GM19023 (cell line): ENCODE measurements around the gene PPARA.

Experiments
- ATAC-seq: cut with Tn5 transposase; IDR thresholded peaks from one replicate; pipeline ENCODE4 v1.9.1; 2021; ENCODE audit warnings: mild to moderate bottlenecking, moderate library complexity; ENCODE audit not compliant: unreplicated experiment

The PPARA gene

GRCh38 chr22:46113910-46114517 lies 36.3 kb upstream of the PPARA start:
- no peak for ATAC-seq

- no peak for ATAC-seq
Observed at GRCh38 chr22:46114518-46115387, 35.6 kb upstream of the PPARA start.

- no peak for ATAC-seq
Observed at GRCh38 chr22:46115388-46115678, 35.0 kb upstream of the PPARA start.

GRCh38 chr22:46115755-46116490 lies 34.4 kb upstream of the PPARA start:
- no peak for ATAC-seq

- no peak for ATAC-seq
Observed at GRCh38 chr22:46116491-46116958, 33.8 kb upstream of the PPARA start.

- no peak for ATAC-seq
Observed at GRCh38 chr22:46117206-46118199, 32.8 kb upstream of the PPARA start.

- ATAC-seq: no peak
Observed at GRCh38 chr22:46119093-46119728, 31.1 kb upstream of the PPARA start.

GRCh38 chr22:46119729-46120419 lies 30.5 kb upstream of the PPARA start:
- no peak for ATAC-seq

GRCh38 chr22:46120420-46120737 lies 29.9 kb upstream of the PPARA start:
- ATAC-seq: no peak

- no peak for ATAC-seq
Observed at GRCh38 chr22:46121079-46121478, 29.2 kb upstream of the PPARA start.

- no peak for ATAC-seq
Observed at GRCh38 chr22:46121523-46122287, 28.6 kb upstream of the PPARA start.

- ATAC-seq: no peak
Observed at GRCh38 chr22:46122511-46122971, 27.8 kb upstream of the PPARA start.

- ATAC-seq: no peak
Observed at GRCh38 chr22:46122980-46123693, 27.2 kb upstream of the PPARA start.

- no peak for ATAC-seq
Observed at GRCh38 chr22:46123694-46124382, 26.5 kb upstream of the PPARA start.

- no peak for ATAC-seq
Observed at GRCh38 chr22:46124383-46125144, 25.8 kb upstream of the PPARA start.

GRCh38 chr22:46125311-46125710 lies 25.0 kb upstream of the PPARA start:
- no peak for ATAC-seq
